SK-N-SH treated with all-trans-retinoic acid at 6 μM for 48 hours (cell line): Measurements from ENCODE around the gene MMP14.
"Not testable (repeated sequence)": the region's sequence is repeated elsewhere in the genome, so short reads cannot be mapped to it uniquely, and the experiment has no call there.

Source experiments
- ATAC-seq: fragments of 200-7000 bp; cut with Tn5 transposase; 3 replicates; pipeline ENCODE4 v1.9.1; 2020; ENCODE audit warnings: mild to moderate bottlenecking, moderate library complexity
- ARNTL ChIP-seq: fragments of 450-650 bp; formaldehyde crosslinking; IDR thresholded peaks from 2 replicates; pipeline ENCODE4 v1.5.0; 2020; ENCODE audit warnings: low read depth, mild to moderate bottlenecking, moderate library complexity, borderline replicate concordance
- BACH2 ChIP-seq: fragments of 250-450 bp; sonication (Bioruptor Pico); IDR thresholded peaks from 2 replicates; pipeline ENCODE4 v1.9.0; 2021; ENCODE audit warnings: mild to moderate bottlenecking, borderline replicate concordance
- CSDC2 ChIP-seq: fragments of 250-450 bp; sonication (Bioruptor Pico); IDR thresholded peaks from 2 replicates; pipeline ENCODE4 v1.5.0; 2020; ENCODE audit warnings: mild to moderate bottlenecking, moderate library complexity
- ESRRG ChIP-seq: fragments of 250-450 bp; sonication (Bioruptor Pico); IDR thresholded peaks from 2 replicates; pipeline ENCODE4 v1.6.1; 2021; ENCODE audit warnings: mild to moderate bottlenecking
- GLIS3 ChIP-seq: fragments of 250-450 bp; sonication (Bioruptor Pico); IDR thresholded peaks from 2 replicates; pipeline ENCODE4 v1.5.0; 2020; ENCODE audit warnings: mild to moderate bottlenecking, moderate library complexity
- ISL1 ChIP-seq: fragments of 250-450 bp; sonication (Bioruptor Pico); IDR thresholded peaks from 2 replicates; pipeline ENCODE4 v2.1.2; 2022; ENCODE audit warnings: mild to moderate bottlenecking, moderate library complexity
- OSR1 ChIP-seq: fragments of 250-450 bp; sonication (Bioruptor Pico); IDR thresholded peaks from 2 replicates; pipeline ENCODE4 v1.8.0; 2022; ENCODE audit warnings: moderate library complexity, mild to moderate bottlenecking, inconsistent platforms
- PATZ1 ChIP-seq: fragments of 250-450 bp; sonication (Bioruptor Pico); IDR thresholded peaks from 2 replicates; pipeline ENCODE4 v1.8.0; 2020; ENCODE audit warnings: mild to moderate bottlenecking, moderate library complexity, borderline replicate concordance
- POU6F1 ChIP-seq: fragments of 250-450 bp; sonication (Bioruptor Pico); IDR thresholded peaks from 2 replicates; pipeline ENCODE4 v1.8.0; 2021; ENCODE audit warnings: low read depth, mild to moderate bottlenecking, moderate library complexity, borderline replicate concordance
- PPARA ChIP-seq: fragments of 250-450 bp; sonication (Bioruptor Pico); IDR thresholded peaks from 2 replicates; pipeline ENCODE4 v1.5.0; 2020; ENCODE audit warnings: mild to moderate bottlenecking, borderline replicate concordance
- RARB ChIP-seq: fragments of 250-450 bp; sonication (Bioruptor Pico); IDR thresholded peaks from 2 replicates; pipeline ENCODE4 v1.8.0; 2021; ENCODE audit warnings: mild to moderate bottlenecking, moderate library complexity
- SNAI2 ChIP-seq: fragments of 250-450 bp; sonication (Bioruptor Pico); IDR thresholded peaks from 2 replicates; pipeline ENCODE4 v1.5.0; 2020; ENCODE audit warnings: mild to moderate bottlenecking, moderate library complexity
- TCF4 ChIP-seq: fragments of 250-450 bp; sonication (Bioruptor Pico); IDR thresholded peaks from 2 replicates; pipeline ENCODE4 v1.8.0; 2021; ENCODE audit warnings: mild to moderate bottlenecking, moderate library complexity, borderline replicate concordance
- TSHZ2 ChIP-seq: fragments of 250-450 bp; sonication (Bioruptor Pico); IDR thresholded peaks from 2 replicates; pipeline ENCODE4 v1.5.0; 2020; ENCODE audit warnings: mild to moderate bottlenecking, moderate library complexity
- ZC3H10 ChIP-seq: fragments of 250-450 bp; sonication (Bioruptor Pico); IDR thresholded peaks from 2 replicates; pipeline ENCODE4 v1.5.1; 2021; ENCODE audit warnings: mild to moderate bottlenecking, moderate library complexity
- ZFP3 ChIP-seq: fragments of 250-450 bp; sonication (Bioruptor Pico); IDR thresholded peaks from 2 replicates; pipeline ENCODE4 v1.5.0; 2020; ENCODE audit warnings: mild to moderate bottlenecking, moderate library complexity
- ZFP30 ChIP-seq: fragments of 450-650 bp; formaldehyde crosslinking; IDR thresholded peaks from 2 replicates; pipeline ENCODE4 v1.5.0; 2022; ENCODE audit warnings: mild to moderate bottlenecking, moderate library complexity
- ZNF565 ChIP-seq: fragments of 450-650 bp; formaldehyde crosslinking; conservative IDR thresholded peaks from 2 replicates; pipeline ENCODE4 v1.5.0; 2020; ENCODE audit warnings: low read depth, mild to moderate bottlenecking, moderate library complexity
- ZNF70 ChIP-seq: fragments of 450-650 bp; formaldehyde crosslinking; IDR thresholded peaks from 2 replicates; pipeline ENCODE4 v1.5.0; 2020; ENCODE audit warnings: mild to moderate bottlenecking, moderate library complexity
- ZNF8 ChIP-seq: fragments of 450-650 bp; formaldehyde crosslinking; IDR thresholded peaks from 2 replicates; pipeline ENCODE4 v1.5.0; 2020; ENCODE audit warnings: mild to moderate bottlenecking, moderate library complexity
- TF ChIP-seq, protein P1 (sequence below): fragments of 250-450 bp; sonication (Bioruptor Pico); IDR thresholded peaks from 2 replicates; pipeline ENCODE4 v1.5.1; 2020; ENCODE audit warnings: low read depth, mild to moderate bottlenecking, moderate library complexity
- TF ChIP-seq, protein P2 (sequence below): fragments of 250-450 bp; sonication (Bioruptor Pico); IDR thresholded peaks from 2 replicates; pipeline ENCODE4 v1.5.1; 2021; ENCODE audit warnings: mild to moderate bottlenecking, moderate library complexity

Gene MMP14

DNA sequence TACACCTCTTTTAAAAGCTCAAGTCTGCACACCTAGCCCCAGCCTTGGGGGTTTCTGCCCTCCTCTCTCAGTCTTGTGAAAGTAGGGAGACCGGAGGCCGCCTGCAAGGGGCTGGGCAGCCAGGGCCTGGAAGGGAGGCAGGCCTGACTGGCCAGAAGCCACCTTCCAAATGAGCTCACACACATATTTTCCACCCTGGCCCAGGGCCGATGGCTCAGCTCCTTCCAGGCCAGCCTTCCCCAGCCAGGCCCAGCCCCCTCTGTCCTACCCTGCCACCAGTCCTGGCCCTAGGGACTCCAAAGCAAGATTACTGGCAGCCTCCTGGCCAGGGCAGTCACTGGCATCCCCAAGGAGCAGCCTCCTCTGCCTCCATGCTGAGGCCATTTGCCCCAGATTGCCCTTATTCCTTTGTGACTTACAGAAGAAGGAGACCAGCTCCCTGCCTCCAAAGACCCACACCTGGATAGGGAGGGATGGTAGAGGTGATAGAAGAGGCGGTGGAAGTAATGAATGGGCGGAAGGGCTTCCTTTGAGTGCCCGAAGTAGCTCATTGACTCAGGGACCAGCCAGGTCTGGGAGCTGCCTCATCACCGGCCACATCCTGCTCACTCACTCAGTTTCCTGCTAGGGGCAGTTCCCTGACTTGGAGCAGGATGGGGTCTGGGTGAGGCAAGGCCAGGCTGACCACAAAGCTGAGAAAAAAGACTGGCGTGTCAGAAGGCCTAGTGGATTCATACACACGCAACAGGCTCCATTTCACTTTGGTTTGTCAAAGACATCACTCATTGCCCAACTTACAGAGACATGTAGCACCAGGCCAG, 14.8 kb downstream of the MMP14 start (continued):
- no peak for TF ChIP-seq TCF4 (CRISPR knock-in tag)
- TF ChIP-seq GLIS3 (CRISPR knock-in tag), result no peak
- TF ChIP-seq ZFP30, result no peak
- no peak for TF ChIP-seq ZNF70 (CRISPR knock-in tag)
- no peak for TF ChIP-seq ZFP3 (CRISPR knock-in tag)
- no peak for TF ChIP-seq ARNTL
- TF ChIP-seq BACH2 (CRISPR knock-in tag), result no peak

GRCh38 chr14:22852178-22852577, 15.8 kb downstream of the MMP14 start:
- ATAC-seq, result not testable (repeated sequence)

DNA sequence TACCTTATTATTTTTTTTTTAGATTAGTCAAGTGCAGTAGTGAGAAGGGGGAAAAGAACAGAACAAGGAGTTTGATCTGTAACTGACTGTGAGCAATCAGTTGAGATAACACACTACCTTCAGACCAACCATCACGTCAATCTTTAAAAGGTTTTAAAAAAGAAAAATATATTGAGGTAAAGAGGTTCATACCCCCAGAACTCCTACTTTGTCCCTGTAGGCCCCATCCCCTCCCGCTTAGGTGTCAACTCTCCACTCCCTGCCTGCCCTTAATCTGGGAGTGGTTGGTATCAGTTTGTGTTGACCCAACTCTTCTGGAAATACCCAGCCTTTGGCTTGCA, 16.2 kb downstream of the MMP14 start:
- ATAC-seq, result no peak
- TF ChIP-seq PATZ1 (no peak), CSDC2 (CRISPR knock-in tag) (no peak), BACH2 (CRISPR knock-in tag) (no peak), TCF4 (CRISPR knock-in tag) (no peak), SNAI2 (CRISPR knock-in tag) (no peak), OSR1 (CRISPR knock-in tag) (no peak), RARB (CRISPR knock-in tag) (no peak), PPARA (no peak), ZNF8 (CRISPR knock-in tag) (no peak), ZFP30 (no peak), ESRRG (CRISPR knock-in tag) (no peak)
- TF ChIP-seq, all 23 proteins: peak for 0

DNA sequence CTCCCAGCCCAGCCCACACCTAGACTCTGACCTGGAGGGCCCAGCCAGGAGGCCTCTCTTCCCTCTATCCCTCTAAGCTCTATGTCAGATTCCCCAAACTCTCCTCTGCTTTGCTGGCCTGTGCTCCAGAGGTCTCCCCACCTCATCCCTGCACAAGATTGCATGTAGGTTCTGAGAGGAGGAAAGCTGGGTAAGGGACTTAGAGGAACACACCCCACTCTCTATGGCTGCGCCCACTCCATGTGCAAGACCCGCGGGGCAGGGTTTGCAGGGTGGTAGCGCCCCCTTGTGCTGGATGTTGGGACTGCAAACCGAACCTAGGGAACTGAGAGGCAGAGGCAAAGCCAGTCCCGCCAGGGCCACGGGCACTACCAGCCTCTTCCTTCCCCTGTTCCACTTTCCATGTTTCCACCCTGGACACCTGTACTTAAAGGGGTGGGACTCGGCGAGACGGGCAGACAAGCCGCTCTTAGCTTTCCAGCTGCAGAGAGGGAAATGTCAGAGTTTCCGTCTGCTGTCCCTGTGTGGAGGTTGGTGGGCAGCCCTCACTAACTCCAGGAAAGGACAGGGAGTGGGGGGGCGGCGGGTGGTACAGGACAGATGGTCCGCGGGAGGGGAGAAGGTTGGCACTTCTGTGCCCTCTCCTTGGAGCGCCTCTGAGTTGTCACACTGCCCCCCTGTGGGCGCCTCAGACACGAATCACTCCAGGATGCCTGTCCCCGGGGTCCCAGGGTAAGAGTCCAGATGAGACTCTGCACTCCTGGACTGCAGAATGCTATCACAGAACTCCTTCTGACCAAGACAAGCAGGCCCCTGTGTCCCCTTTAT, 16.8 kb downstream of the MMP14 start:
- peak; percentile 88 for ATAC-seq
- no peak for TF ChIP-seq BACH2 (CRISPR knock-in tag)
- no peak for TF ChIP-seq ZNF8 (CRISPR knock-in tag)
- no peak for TF ChIP-seq POU6F1
- no peak for TF ChIP-seq ISL1 (CRISPR knock-in tag)
- TF ChIP-seq, protein P1, sequence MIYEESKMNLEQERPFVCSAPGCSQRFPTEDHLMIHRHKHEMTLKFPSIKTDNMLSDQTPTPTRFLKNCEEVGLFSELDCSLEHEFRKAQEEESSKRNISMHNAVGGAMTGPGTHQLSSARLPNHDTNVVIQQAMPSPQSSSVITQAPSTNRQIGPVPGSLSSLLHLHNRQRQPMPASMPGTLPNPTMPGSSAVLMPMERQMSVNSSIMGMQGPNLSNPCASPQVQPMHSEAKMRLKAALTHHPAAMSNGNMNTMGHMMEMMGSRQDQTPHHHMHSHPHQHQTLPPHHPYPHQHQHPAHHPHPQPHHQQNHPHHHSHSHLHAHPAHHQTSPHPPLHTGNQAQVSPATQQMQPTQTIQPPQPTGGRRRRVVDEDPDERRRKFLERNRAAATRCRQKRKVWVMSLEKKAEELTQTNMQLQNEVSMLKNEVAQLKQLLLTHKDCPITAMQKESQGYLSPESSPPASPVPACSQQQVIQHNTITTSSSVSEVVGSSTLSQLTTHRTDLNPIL (CRISPR knock-in tag), result no peak
- no peak for TF ChIP-seq ZNF565
- no peak for TF ChIP-seq RARB (CRISPR knock-in tag)
- TF ChIP-seq ESRRG (CRISPR knock-in tag), result no peak
- no peak for TF ChIP-seq ZNF70 (CRISPR knock-in tag)
- TF ChIP-seq, protein P2, sequence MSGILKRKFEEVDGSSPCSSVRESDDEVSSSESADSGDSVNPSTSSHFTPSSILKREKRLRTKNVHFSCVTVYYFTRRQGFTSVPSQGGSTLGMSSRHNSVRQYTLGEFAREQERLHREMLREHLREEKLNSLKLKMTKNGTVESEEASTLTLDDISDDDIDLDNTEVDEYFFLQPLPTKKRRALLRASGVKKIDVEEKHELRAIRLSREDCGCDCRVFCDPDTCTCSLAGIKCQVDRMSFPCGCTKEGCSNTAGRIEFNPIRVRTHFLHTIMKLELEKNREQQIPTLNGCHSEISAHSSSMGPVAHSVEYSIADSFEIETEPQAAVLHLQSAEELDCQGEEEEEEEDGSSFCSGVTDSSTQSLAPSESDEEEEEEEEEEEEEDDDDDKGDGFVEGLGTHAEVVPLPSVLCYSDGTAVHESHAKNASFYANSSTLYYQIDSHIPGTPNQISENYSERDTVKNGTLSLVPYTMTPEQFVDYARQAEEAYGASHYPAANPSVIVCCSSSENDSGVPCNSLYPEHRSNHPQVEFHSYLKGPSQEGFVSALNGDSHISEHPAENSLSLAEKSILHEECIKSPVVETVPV (CRISPR knock-in tag), result no peak
- no peak for TF ChIP-seq TSHZ2 (CRISPR knock-in tag)
- no peak for TF ChIP-seq ZC3H10 (CRISPR knock-in tag)
- TF ChIP-seq PPARA, result no peak
- TF ChIP-seq ARNTL, result no peak
- TF ChIP-seq CSDC2 (CRISPR knock-in tag), result no peak

GRCh38 chr14:22854296-22854695, 17.9 kb downstream of the MMP14 start:
- ATAC-seq, result not testable (repeated sequence)
